DND-41 (cell line): ENCODE measurements around the gene SLC5A11.
"Not testable (repeated sequence)": the region's sequence is repeated elsewhere in the genome, so short reads cannot be mapped to it uniquely, and the experiment has no call there.

ENCODE experiments used
- ATAC-seq: fragments of 200-7000 bp; cut with Tn5 transposase; 3 replicates; pipeline ENCODE4 v1.9.1; 2021; ENCODE audit warnings: low read depth; ENCODE audit not compliant: insufficient read depth
- DNase-seq: peaks from one replicate; pipeline ENCODE4 v3.0.0-alpha.2; 2020
- H2AFZ ChIP-seq: 2 replicates; pipeline ENCODE4 v1.6.0; 2012; ENCODE audit warnings: low read depth, low read length
- H3K27ac ChIP-seq: 2 replicates; pipeline ENCODE4 v1.5.1; 2012; ENCODE audit warnings: low read length, inconsistent platforms
- H3K27me3 ChIP-seq: fragments of 200-600 bp; sonication (generic); 2 replicates; pipeline ENCODE4 v1.6.0; 2012; ENCODE audit warnings: low read length, mild to moderate bottlenecking, inconsistent platforms; ENCODE audit not compliant: insufficient read depth, poor library complexity
- H3K36me3 ChIP-seq: 2 replicates; pipeline ENCODE4 v1.5.1; 2012; ENCODE audit warnings: low read length, inconsistent platforms; ENCODE audit not compliant: insufficient read depth
- H3K4me1 ChIP-seq: 2 replicates; pipeline ENCODE4 v1.5.1; 2012; ENCODE audit warnings: mild to moderate bottlenecking, low read length; ENCODE audit not compliant: insufficient read depth
- H3K4me2 ChIP-seq: 2 replicates; pipeline ENCODE4 v1.6.0; 2012; ENCODE audit warnings: mild to moderate bottlenecking, moderate library complexity, low read length, inconsistent platforms; ENCODE audit not compliant: insufficient read depth
- H3K4me3 ChIP-seq, 2 experiments: fragments of 200-600 bp in 1 of 2; shearing (Covaris generic) in 1 of 2; 2 replicates each; pipeline ENCODE4 v1.5.1; 2012 to 2016; ENCODE audit warnings: inconsistent platforms in 2 of 2, low read length in 2 of 2, mild to moderate bottlenecking in 2 of 2, low read depth in 1 of 2, moderate library complexity in 1 of 2
- H3K79me2 ChIP-seq: 2 replicates; pipeline ENCODE4 v1.6.0; 2012; ENCODE audit warnings: low read length, inconsistent platforms; ENCODE audit not compliant: insufficient read depth
- H3K9ac ChIP-seq: 2 replicates; pipeline ENCODE4 v1.6.0; 2012; ENCODE audit warnings: low read depth, mild to moderate bottlenecking, inconsistent platforms, low read length, moderate library complexity
- H3K9me3 ChIP-seq: 2 replicates; pipeline ENCODE4 v1.5.1; 2012; ENCODE audit warnings: low read length, moderate library complexity, mild to moderate bottlenecking, inconsistent platforms; ENCODE audit not compliant: insufficient read depth, severe bottlenecking
- H4K20me1 ChIP-seq: 2 replicates; pipeline ENCODE4 v1.6.0; 2012; ENCODE audit warnings: low read length; ENCODE audit not compliant: insufficient read depth
- CTCF ChIP-seq: IDR thresholded peaks from 2 replicates; pipeline ENCODE4 v1.5.1; 2012; ENCODE audit warnings: borderline replicate concordance, low read length, moderate library complexity, mild to moderate bottlenecking; ENCODE audit not compliant: poor library complexity, severe bottlenecking; ENCODE audit errors: extremely low read depth
- EZH2 ChIP-seq: IDR thresholded peaks from 3 replicates; pipeline ENCODE4 v1.6.1; 2012; ENCODE audit warnings: borderline replicate concordance, low read depth, mild to moderate bottlenecking, moderate library complexity, low read length, inconsistent platforms; ENCODE audit not compliant: severe bottlenecking

Gene SLC5A11

GRCh38 chr16:24883714-24884151 lies 38.0 kb downstream of the SLC5A11 start:
- Histone ChIP-seq H3K4me2 (no peak overlapping the region), H3K4me3 (no peak overlapping the region), H3K4me1 (no peaks in the 10 kb centered on the region), H3K9me3 (no peaks in the 10 kb centered on the region), H3K27ac (no peak overlapping the region), H3K36me3 (no peaks in the 10 kb centered on the region), H3K79me2 (no peaks in the 10 kb centered on the region), H3K27me3 (no peaks in the 10 kb centered on the region), H2AFZ (no peak overlapping the region), H3K9ac (no peak overlapping the region), H4K20me1 (no peaks in the 10 kb centered on the region)
- ATAC-seq = no peak
- TF ChIP-seq EZH2 (no peak), CTCF (no peak)
- no peak for DNase-seq

GRCh38 chr16:24887472-24887871 lies 41.7 kb downstream of the SLC5A11 start:
- Histone ChIP-seq H3K79me2 (no peaks in the 10 kb centered on the region), H2AFZ (no peak overlapping the region), H3K36me3 (no peaks in the 10 kb centered on the region), H3K27me3 (no peaks in the 10 kb centered on the region), H3K27ac (no peak overlapping the region), H3K9me3 (no peaks in the 10 kb centered on the region), H3K4me3 (no peak overlapping the region), H3K9ac (no peak overlapping the region), H3K4me1 (no peaks in the 10 kb centered on the region), H3K4me2 (no peak overlapping the region), H4K20me1 (no peaks in the 10 kb centered on the region)
- no peak for DNase-seq
- TF ChIP-seq CTCF (no peak), EZH2 (no peak)
- ATAC-seq = no peak

GRCh38 chr16:24890746-24891145 lies 45.0 kb downstream of the SLC5A11 start:
- H3K4me1 ChIP-seq = no peaks in the 10 kb centered on the region
- no peak overlapping the region for H2AFZ ChIP-seq
- H3K27me3 ChIP-seq = no peaks in the 10 kb centered on the region
- H4K20me1 ChIP-seq = no peaks in the 10 kb centered on the region
- H3K4me3 ChIP-seq = no peak overlapping the region
- H3K9me3 ChIP-seq = no peaks in the 10 kb centered on the region
- H3K27ac ChIP-seq = no peak overlapping the region
- TF ChIP-seq CTCF = no peak
- TF ChIP-seq EZH2 = no peak
- H3K79me2 ChIP-seq = no peaks in the 10 kb centered on the region
- DNase-seq (no peak), ATAC-seq (no peak)
- H3K9ac ChIP-seq = no peak overlapping the region
- no peaks in the 10 kb centered on the region for H3K36me3 ChIP-seq
- H3K4me2 ChIP-seq = no peak overlapping the region

GRCh38 chr16:24896439-24896838 lies 50.7 kb downstream of the SLC5A11 start:
- no peak for ATAC-seq
- TF ChIP-seq EZH2 = no peak
- TF ChIP-seq CTCF = no peak
- H3K9me3 ChIP-seq = no peaks in the 10 kb centered on the region
- H3K27me3 ChIP-seq = no peaks in the 10 kb centered on the region
- H3K4me3 ChIP-seq = no peak overlapping the region
- H3K4me2 ChIP-seq = no peak overlapping the region
- no peak for DNase-seq
- no peaks in the 10 kb centered on the region for H3K36me3 ChIP-seq
- no peak overlapping the region for H2AFZ ChIP-seq
- no peaks in the 10 kb centered on the region for H3K4me1 ChIP-seq
- no peak overlapping the region for H3K27ac ChIP-seq
- no peaks in the 10 kb centered on the region for H4K20me1 ChIP-seq
- no peaks in the 10 kb centered on the region for H3K79me2 ChIP-seq
- no peak overlapping the region for H3K9ac ChIP-seq

DNA sequence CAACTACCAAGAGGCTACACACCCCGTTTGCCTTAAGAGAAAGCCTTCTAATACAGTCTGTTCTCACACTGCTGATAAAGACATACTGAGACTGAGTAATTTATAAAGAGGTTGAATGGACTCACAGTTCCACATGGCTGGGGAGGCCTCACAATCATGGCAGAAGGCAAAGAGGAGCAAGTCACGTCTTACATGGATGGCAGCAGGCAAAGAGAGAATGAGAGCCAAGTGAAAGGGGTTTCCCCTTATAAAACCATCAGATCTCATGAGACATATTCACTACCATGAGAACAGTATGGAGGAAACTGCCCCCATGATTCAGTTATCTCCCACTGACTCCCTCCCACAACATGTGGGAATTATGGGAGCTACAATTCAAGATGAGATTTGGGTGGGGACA lies 51.8 kb downstream of the SLC5A11 start:
- not testable (repeated sequence) for H3K4me2 ChIP-seq, H3K4me3 ChIP-seq, H3K27me3 ChIP-seq, ATAC-seq, H3K9me3 ChIP-seq, DNase-seq, H3K79me2 ChIP-seq, H3K4me1 ChIP-seq, H4K20me1 ChIP-seq, H3K36me3 ChIP-seq, H2AFZ ChIP-seq, H3K27ac ChIP-seq, H3K9ac ChIP-seq
